NB4 (cell line): ENCODE data around the gene BTBD19.

ENCODE experiments used
- CTCF ChIP-seq: IDR thresholded peaks from one replicate; pipeline ENCODE4 v1.5.1; 2012; ENCODE audit warnings: low read depth, low read length
- POLR2A ChIP-seq: IDR thresholded peaks from 2 replicates; pipeline ENCODE4 v1.6.1; 2011; ENCODE audit warnings: mild to moderate bottlenecking; ENCODE audit not compliant: insufficient read length; ENCODE audit errors: extremely low read depth
- TF ChIP-seq, protein P1 (sequence below): IDR thresholded peaks from 2 replicates; pipeline ENCODE4 v1.6.1; 2011; ENCODE audit warnings: low read depth, low read length

DNA sequence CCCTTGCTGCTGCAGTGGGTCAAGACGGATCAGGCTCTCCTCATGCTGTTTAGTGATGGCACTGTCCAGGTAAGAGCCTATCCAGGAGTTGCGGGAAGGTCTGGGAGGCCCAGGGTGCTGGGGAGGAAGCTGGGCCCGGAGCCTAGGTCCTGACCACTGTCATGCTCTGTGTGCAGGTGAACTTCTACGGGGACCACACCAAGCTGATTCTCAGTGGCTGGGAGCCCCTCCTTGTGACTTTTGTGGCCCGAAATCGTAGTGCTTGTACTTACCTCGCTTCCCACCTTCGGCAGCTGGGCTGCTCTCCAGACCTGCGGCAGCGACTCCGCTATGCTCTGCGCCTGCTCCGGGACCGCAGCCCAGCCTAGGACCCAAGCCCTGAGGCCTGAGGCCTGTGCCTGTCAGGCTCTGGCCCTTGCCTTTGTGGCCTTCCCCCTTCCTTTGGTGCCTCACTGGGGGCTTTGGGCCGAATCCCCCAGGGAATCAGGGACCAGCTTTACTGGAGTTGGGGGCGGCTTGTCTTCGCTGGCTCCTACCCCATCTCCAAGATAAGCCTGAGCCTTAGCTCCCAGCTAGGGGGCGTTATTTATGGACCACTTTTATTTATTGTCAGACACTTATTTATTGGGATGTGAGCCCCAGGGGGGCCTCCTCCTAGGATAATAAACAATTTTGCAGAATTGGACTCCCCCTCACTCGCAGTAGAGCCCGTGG lies 2.9 kb upstream of the BTBD19 start:
- TF ChIP-seq, protein P1, sequence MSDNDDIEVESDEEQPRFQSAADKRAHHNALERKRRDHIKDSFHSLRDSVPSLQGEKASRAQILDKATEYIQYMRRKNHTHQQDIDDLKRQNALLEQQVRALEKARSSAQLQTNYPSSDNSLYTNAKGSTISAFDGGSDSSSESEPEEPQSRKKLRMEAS = no peak
- TF ChIP-seq CTCF (no peak), POLR2A (no peak)
